Neural cell (in vitro differentiated cells): Measurements from ENCODE around the gene ITFG1. TPM values are rescaled to one million over a fixed set of nuclear protein-coding genes. Genes with fewer than 3 reads are reported as not detected.

Source experiments
- H2AFZ ChIP-seq: fragments of 200-600, 300-800 bp; sonication (generic), shearing (Covaris generic); 2 replicates; pipeline ENCODE4 v1.6.0; 2014; ENCODE audit warnings: low read depth, mild to moderate bottlenecking, antibody characterized with exemption, low read length, moderate library complexity
- H3F3A ChIP-seq: fragments of 200-600 bp; shearing (Covaris generic); 2 replicates; pipeline ENCODE4 v1.6.1; 2016; ENCODE audit warnings: mild to moderate bottlenecking, moderate library complexity, mixed read lengths, antibody characterized with exemption, low read length; ENCODE audit not compliant: insufficient read depth, poor library complexity, severe bottlenecking
- H3K27ac ChIP-seq: fragments of 200-600, 300-800 bp; sonication (generic), shearing (Covaris generic); 2 replicates; pipeline ENCODE4 v1.5.1; 2014; ENCODE audit warnings: mild to moderate bottlenecking, low read length, moderate library complexity
- H3K27me3 ChIP-seq: fragments of 300-800, 200-600 bp; sonication (generic), shearing (Covaris generic); 2 replicates; pipeline ENCODE4 v1.6.0; 2014; ENCODE audit warnings: mild to moderate bottlenecking, low read depth, low read length, moderate library complexity; ENCODE audit not compliant: insufficient read depth
- H3K36me3 ChIP-seq: fragments of 300-800, 200-600 bp; sonication (generic), shearing (Covaris generic); 2 replicates; pipeline ENCODE4 v1.5.1; 2014; ENCODE audit warnings: mild to moderate bottlenecking, antibody characterized with exemption, low read length, moderate library complexity; ENCODE audit not compliant: insufficient read depth
- H3K4me2 ChIP-seq: fragments of 300-800, 200-600 bp; sonication (generic), shearing (Covaris generic); 2 replicates; pipeline ENCODE4 v1.6.0; 2014; ENCODE audit warnings: mild to moderate bottlenecking, low read length
- H3K4me3 ChIP-seq: fragments of 300-800, 200-600 bp; sonication (generic), shearing (Covaris generic); 2 replicates; pipeline ENCODE4 v1.5.1; 2014; ENCODE audit warnings: mild to moderate bottlenecking, low read length, moderate library complexity
- H3K79me2 ChIP-seq: fragments of 200-600 bp; shearing (Covaris generic); replicated peaks from 2 replicates; pipeline ENCODE4 v1.6.0; 2014; ENCODE audit warnings: mild to moderate bottlenecking, low read length, moderate library complexity; ENCODE audit not compliant: insufficient read depth
- H3K9ac ChIP-seq: fragments of 300-800, 200-600 bp; sonication (generic), shearing (Covaris generic); 2 replicates; pipeline ENCODE4 v1.6.1; 2016; ENCODE audit warnings: mild to moderate bottlenecking, low read length, mixed read lengths
- H3K9me2 ChIP-seq: fragments of 200-600 bp; shearing (Covaris generic); 2 replicates; pipeline ENCODE4 v1.6.1; 2016; ENCODE audit warnings: mild to moderate bottlenecking, low read length, mixed read lengths; ENCODE audit not compliant: insufficient read depth
- H3K9me3 ChIP-seq: fragments of 200-600, 300-800 bp; sonication (generic), shearing (Covaris generic); 2 replicates; pipeline ENCODE4 v1.6.1; 2016; ENCODE audit warnings: mild to moderate bottlenecking, mixed run types, low read length, moderate library complexity, mixed read lengths
- H4K20me1 ChIP-seq: fragments of 200-600 bp; shearing (Covaris generic); 2 replicates; pipeline ENCODE4 v1.6.1; 2016; ENCODE audit warnings: mild to moderate bottlenecking, mixed run types; ENCODE audit not compliant: insufficient read depth
- CTCF ChIP-seq: fragments of 450-650 bp; IDR thresholded peaks from 2 replicates; pipeline ENCODE4 v1.5.1; 2014; ENCODE audit warnings: antibody characterized with exemption, mild to moderate bottlenecking, moderate library complexity; ENCODE audit not compliant: poor library complexity, severe bottlenecking
- EP300 ChIP-seq: fragments of 450-650 bp; conservative IDR thresholded peaks from 2 replicates; pipeline ENCODE4 v1.6.1; 2014; ENCODE audit warnings: antibody characterized with exemption, mild to moderate bottlenecking, moderate library complexity; ENCODE audit not compliant: poor library complexity, severe bottlenecking
- EZH2 ChIP-seq: fragments of 200-600, 300-800 bp; shearing (Covaris generic), sonication (generic); IDR thresholded peaks from 2 replicates; pipeline ENCODE4 v1.6.1; 2014; ENCODE audit warnings: antibody characterized with exemption, low read length, borderline replicate concordance, mild to moderate bottlenecking; ENCODE audit not compliant: insufficient read depth, poor library complexity, severe bottlenecking
- MXI1 ChIP-seq: fragments of 450-650 bp; conservative IDR thresholded peaks from 2 replicates; pipeline ENCODE4 v1.6.1; 2014; ENCODE audit warnings: antibody characterized with exemption, mild to moderate bottlenecking; ENCODE audit not compliant: poor library complexity, severe bottlenecking
- POLR2AphosphoS5 ChIP-seq: IDR thresholded peaks from 2 replicates; pipeline ENCODE4 v1.6.1; 2012
- RAD21 ChIP-seq: fragments of 450-650 bp; conservative IDR thresholded peaks from 2 replicates; pipeline ENCODE4 v1.6.1; 2014; ENCODE audit warnings: antibody characterized with exemption, mild to moderate bottlenecking, moderate library complexity
- REST ChIP-seq: IDR thresholded peaks from 2 replicates; pipeline ENCODE4 v1.6.1; 2012; ENCODE audit warnings: borderline replicate concordance
- SMC3 ChIP-seq: fragments of 450-650 bp; conservative IDR thresholded peaks from 2 replicates; pipeline ENCODE4 v1.6.1; 2014; ENCODE audit warnings: antibody characterized with exemption, mild to moderate bottlenecking, moderate library complexity; ENCODE audit not compliant: poor library complexity
- TAF1 ChIP-seq: IDR thresholded peaks from 2 replicates; pipeline ENCODE4 v1.6.1; 2012; ENCODE audit warnings: low read depth
- polyA plus RNA-seq: library from polyadenylated mRNA; depleted of rRNA; stranded (reverse); fragments of >200 nt; gene quantifications from 2 replicates; pipeline ENCODE4 v1.2.3, GENCODE V29; 2014

Gene ITFG1
- polyA plus RNA-seq, 1 donor from 2014 or later, result 155 TPM

- no peaks in the 10 kb centered on the region for H3K9me2 ChIP-seq
- H3K9me3 ChIP-seq, result no peaks in the 10 kb centered on the region
- H2AFZ ChIP-seq, result no peak overlapping the region
- no peaks in the 10 kb centered on the region for H3K27me3 ChIP-seq
- H3K36me3 ChIP-seq, result no peaks in the 10 kb centered on the region
- no peaks in the 10 kb centered on the region for H3K79me2 ChIP-seq
- H4K20me1 ChIP-seq, result no peaks in the 10 kb centered on the region
- no peak overlapping the region for H3K27ac ChIP-seq
- H3F3A ChIP-seq, result no peaks in the 10 kb centered on the region
- no peak overlapping the region for H3K4me3 ChIP-seq
- TF ChIP-seq RAD21, result no peak
- TF ChIP-seq CTCF, result no peak
- TF ChIP-seq EP300, result no peak
- no peak for TF ChIP-seq SMC3
- no peak for TF ChIP-seq TAF1
- TF ChIP-seq EZH2, result no peak
- H3K9ac ChIP-seq, result no peak overlapping the region
- H3K4me2 ChIP-seq, result no peak overlapping the region
These were observed 64.9 kb downstream of the ITFG1 start for GRCh38 chr16:47395733-47396498.

GRCh38 chr16:47392081-47392480 is 68.8 kb downstream of the ITFG1 start:
- Histone ChIP-seq H3K79me2 (no peaks in the 10 kb centered on the region), H3K27ac (no peak overlapping the region), H3K4me2 (no peak overlapping the region), H3K27me3 (no peaks in the 10 kb centered on the region), H3K9me3 (no peaks in the 10 kb centered on the region), H3F3A (no peaks in the 10 kb centered on the region), H3K9ac (no peak overlapping the region), H3K9me2 (no peaks in the 10 kb centered on the region), H3K4me3 (no peak overlapping the region), H2AFZ (no peak overlapping the region), H4K20me1 (no peaks in the 10 kb centered on the region), H3K36me3 (no peaks in the 10 kb centered on the region)
- no peak for TF ChIP-seq CTCF
- TF ChIP-seq REST, result no peak
- TF ChIP-seq TAF1, result no peak
- TF ChIP-seq POLR2AphosphoS5, result no peak
- TF ChIP-seq EZH2, result no peak
- no peak for TF ChIP-seq EP300
- TF ChIP-seq MXI1, result no peak
- TF ChIP-seq SMC3, result no peak
- no peak for TF ChIP-seq RAD21
